GM18502 (cell line): ENCODE results near the gene SRGAP3.
A peak's percentile ranks its signal among the peaks of the same experiment; 100 is the strongest.
"Not testable (repeated sequence)": the region's sequence is repeated elsewhere in the genome, so short reads cannot be mapped to it uniquely, and the experiment has no call there.

Experiments used
- ATAC-seq: cut with Tn5 transposase; IDR thresholded peaks from one replicate; pipeline ENCODE4 v1.9.1; 2021; ENCODE audit warnings: mild to moderate bottlenecking; ENCODE audit not compliant: unreplicated experiment, poor library complexity

Gene SRGAP3

DNA sequence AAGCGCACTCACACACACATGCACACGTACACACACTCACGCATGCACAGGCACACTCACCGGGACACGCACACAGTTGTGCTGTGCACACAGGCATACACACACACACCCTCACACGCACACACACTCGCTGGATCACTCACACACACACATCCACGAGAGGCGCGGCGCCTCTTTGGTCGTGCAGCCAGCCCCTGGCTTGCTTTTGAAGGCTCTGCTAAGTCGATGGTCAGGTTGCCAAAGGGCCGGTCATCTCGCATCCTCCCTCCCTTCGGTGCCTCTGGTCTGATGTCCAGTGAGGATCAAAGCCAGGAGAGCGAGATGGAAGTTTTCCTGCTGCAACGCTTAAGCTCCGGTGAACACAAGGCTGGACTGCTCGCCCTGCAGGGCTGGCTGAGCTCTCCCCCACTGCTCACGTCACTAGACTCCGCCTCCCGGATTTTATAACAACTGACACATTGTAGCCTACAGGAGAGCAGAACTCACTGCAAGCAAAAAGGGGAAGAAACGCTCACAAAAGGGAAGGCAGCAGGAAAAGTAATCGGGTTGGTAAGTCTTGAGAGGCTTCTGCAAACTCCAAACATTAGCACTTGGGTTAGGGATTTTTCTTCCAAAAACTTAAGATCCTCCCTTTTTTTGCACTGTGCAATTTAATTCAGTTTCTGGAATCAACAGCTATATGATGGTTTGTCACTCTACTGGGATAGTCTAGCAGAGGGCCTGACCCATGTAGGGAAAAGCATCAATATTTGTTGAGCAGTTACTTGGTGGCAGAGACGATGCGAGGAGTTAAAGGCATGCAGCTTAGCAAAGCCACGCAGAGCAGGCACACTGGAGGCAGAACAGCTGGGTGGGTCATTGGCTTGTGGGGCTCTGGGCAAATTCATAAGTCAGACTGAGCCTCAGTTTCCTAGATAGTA lies at the start of gene SRGAP3:
TSS of gene SRGAP3 (minus strand) at position 374 of the 920 bp plus-strand sequence. CDS start 695 bp downstream, outside the sequence.
- peak; percentile 100 for ATAC-seq

DNA sequence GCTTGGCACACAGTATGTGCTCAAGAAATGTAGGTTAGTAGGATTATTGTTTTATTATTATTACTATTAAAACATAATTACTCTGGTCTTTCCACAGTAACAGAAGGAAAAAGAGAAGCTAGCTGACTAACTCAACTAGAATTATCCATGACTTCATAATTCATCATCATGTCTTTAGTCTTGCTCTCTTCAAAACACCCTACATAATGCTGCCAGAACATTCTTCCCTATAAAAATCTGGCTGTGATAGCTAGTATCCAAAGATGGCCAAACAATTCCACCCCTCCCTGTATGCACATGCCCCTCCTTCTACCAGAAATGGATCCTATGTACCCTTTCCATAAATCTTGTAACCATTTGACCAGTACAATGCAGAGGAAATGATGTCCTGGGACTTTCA lies 48.8 kb upstream of the SRGAP3 start:
- no peak for ATAC-seq

- no peak for ATAC-seq
Observed at GRCh38 chr3:9296241-9296640, 46.8 kb upstream of the SRGAP3 start.

GRCh38 chr3:9295007-9295406 lies 45.6 kb upstream of the SRGAP3 start:
- no peak for ATAC-seq

- ATAC-seq = not testable (repeated sequence)
Observed at GRCh38 chr3:9293953-9294352, 44.5 kb upstream of the SRGAP3 start.

DNA sequence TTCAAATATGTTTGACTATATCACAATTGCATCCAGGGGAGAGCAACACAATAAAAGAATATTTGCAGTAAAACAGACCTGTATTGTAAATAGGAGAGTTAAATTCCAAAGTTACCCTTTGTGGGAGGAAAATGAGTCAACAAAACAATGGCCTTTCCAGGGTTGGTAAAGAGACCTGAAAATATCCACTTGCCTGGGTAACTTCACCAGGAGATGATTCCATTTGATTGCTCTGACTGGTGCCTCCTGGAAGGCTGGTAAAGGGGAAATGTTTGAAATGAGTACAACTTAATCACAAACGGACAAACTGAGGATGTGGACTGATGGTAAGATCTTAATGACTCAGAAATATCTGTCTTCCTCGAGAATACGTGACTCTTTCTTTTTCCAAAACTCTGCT lies 43.6 kb upstream of the SRGAP3 start:
- no peak for ATAC-seq

- no peak for ATAC-seq
Observed at GRCh38 chr3:9292516-9292915, 43.1 kb upstream of the SRGAP3 start.

DNA sequence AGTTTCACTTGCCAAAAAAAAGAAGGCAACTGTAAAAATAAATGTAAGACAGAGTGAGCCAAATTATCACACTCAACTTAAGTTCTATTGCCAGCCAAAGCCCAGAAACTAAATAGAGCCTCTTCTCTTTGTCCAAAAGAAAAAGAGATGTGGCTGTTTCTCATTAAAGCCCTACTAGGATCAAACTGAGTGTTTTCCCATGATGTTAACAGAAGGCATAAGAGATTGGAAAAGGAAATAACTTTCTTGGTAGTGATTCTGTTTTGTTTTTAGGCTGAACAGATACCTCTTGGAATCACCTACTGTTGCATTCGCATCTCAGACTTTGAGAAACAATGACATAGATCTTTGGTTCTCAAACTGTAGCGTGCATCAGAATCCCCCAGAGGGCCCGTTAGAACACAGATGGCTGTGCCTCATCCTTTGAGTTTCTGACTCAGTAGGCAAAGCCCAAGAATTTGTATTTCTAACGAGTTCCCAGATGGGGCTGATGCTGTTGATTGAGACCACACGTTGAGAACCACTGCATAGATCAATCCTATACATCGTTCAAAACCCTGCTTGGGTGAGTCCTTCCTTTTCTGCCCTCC lies 42.5 kb upstream of the SRGAP3 start:
- no peak for ATAC-seq

DNA sequence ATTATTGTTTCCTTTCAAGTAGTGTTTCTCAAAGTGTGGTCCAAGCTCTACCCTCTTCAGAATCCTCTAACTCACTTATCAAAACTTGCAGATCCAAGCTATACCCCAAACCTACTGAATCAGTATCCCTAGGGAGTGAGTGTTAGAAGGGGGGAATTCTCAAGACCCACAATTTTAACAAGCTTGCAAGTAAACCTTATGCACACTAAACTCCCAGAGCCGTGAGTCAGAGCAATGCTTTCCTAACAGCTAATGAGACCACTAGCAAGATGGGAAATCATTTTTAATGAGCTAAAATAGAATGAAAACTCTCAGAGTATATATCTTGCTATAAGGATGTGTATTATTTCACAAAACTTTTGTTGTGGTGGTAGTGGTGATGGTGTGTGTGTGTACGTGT lies 41.1 kb upstream of the SRGAP3 start:
- ATAC-seq = no peak

GRCh38 chr3:9281533-9281932 lies 32.1 kb upstream of the SRGAP3 start:
- ATAC-seq = not testable (repeated sequence)

DNA sequence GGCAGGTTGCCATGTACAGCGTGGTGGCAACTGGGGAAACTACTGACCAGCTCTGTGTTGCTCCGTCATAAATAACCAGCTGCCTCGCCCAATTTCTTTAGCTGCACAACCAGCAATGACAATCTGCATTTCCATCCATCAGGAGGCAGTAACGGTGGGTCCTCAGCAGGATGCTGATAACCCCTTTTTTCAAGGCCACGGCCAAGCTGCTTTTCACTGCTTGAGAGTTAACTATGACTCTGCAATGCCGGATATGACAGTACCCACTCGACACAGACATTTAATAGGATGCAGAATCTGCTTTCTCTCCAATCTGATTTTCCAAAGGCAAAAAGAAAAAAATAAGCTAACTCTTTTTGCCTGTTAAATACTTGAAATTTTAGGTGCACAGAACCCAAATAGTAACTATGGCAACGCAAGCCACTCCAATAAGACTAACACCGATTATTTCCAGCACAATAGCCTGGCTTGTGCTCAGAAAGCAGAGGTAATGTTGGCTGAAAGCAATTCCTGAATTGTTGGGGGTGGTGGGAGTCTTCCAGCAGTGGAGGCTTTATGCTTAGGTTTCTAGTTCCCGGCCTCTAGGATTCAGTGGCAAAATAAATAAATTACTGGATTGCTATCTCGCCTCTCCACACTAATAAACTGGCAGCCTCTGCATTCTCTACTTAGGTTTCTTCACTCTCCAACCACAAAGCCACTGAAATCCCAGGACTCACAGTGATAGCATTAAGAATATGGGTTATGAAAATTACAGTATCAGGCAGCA lies 31.2 kb upstream of the SRGAP3 start:
- no peak for ATAC-seq

GRCh38 chr3:9279966-9280365 lies 30.5 kb upstream of the SRGAP3 start:
- no peak for ATAC-seq

GRCh38 chr3:9278498-9278897 lies 29.1 kb upstream of the SRGAP3 start:
- no peak for ATAC-seq

GRCh38 chr3:9278085-9278484 lies 28.6 kb upstream of the SRGAP3 start:
- no peak for ATAC-seq

- ATAC-seq = no peak
Observed at GRCh38 chr3:9276761-9277370, 27.4 kb upstream of the SRGAP3 start.

DNA sequence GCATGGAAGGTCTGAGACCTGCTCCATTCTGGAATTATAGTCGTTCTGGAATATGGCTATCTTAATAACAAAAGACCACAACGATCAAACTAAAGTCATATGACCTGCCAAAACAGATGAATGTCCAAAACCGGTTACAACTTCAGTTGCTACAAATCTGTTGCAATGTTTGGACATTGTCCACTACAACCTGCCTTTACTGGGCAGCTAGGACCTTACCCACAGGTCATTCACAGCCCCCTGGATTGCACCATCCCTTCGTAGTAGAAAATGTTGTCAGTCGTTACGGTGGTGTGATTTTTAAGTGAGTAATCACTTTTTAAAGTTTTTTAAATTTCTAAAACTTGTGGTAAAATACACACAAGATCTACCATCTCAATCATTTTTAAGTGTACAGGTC lies 22.5 kb upstream of the SRGAP3 start:
- ATAC-seq = no peak

DNA sequence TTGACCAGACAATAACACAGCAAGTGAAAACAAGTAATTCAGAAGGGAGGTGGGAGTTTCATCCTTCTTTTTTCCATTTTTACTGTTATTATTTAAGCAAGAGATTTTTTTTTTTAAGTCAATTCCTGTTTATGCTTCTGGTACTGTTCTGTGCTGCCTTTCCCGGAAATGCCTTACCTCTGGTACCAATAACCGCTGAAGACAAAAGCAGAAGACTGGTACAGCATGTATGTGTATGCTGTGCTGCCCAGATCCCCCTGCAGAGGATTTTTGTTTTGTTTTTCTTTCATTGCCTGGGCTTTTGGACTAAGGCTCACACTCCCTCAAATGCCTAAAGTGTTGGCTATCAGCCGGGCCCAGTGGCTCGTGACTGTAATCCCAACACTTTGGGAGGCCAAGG lies 21.3 kb upstream of the SRGAP3 start:
- ATAC-seq = no peak

DNA sequence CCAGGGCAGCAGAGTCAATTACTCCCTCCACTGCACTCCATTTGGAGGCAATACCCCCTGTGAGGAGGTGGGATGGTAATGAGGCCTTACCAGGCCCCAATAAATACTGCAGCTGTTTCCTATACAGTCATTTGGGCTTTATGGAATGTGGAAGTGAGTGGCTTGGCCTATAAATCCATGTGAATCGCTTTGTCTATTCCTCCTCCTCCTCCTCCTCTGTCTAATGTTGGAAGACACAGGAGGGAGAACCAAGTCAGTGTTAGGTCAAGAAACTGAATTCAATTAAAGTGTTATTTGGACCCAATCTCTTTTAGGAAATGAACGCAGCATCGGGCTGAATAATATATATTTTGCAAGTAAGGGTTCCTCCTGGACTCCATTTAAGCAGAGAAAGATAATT lies 17.3 kb upstream of the SRGAP3 start:
- ATAC-seq = no peak

GRCh38 chr3:9260305-9260704 lies 10.9 kb upstream of the SRGAP3 start:
- ATAC-seq = no peak

GRCh38 chr3:9257092-9257491 lies 7.6 kb upstream of the SRGAP3 start:
- ATAC-seq = no peak

DNA sequence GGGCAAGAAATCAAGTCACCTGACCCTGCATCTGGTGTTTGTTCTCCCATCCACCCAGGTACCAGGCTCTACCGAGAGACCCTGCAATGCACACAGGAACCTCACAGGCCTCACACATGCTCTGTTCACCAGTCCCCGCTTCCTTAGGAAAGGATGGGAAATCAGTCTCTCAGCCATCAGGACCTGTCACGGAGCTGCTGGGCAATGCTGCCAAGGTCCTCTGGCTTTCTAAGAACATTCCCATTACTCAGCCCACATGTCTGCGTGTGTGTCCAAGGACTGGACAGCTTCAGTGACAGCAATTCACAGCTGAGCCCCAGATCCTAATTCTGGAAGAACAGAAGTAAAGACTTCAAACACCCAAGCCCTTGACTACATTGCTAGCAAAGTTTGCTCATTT lies 6.5 kb upstream of the SRGAP3 start:
- no peak for ATAC-seq
